Choroid plexus epithelial cell (primary cell): ENCODE data around the gene ABLIM1.

Experiments
- DNase-seq: peaks from one replicate; pipeline ENCODE4 v3.0.0-alpha.2; 2010; ENCODE audit warnings: low read depth
- H3K4me3 ChIP-seq: 2 replicates; pipeline ENCODE4 v1.5.1; 2011; ENCODE audit warnings: low read depth, mild to moderate bottlenecking, control low read depth, low read length, moderate library complexity
- CTCF ChIP-seq: conservative IDR thresholded peaks from 2 replicates; pipeline ENCODE4 v1.5.1; 2011; ENCODE audit warnings: low read depth, mild to moderate bottlenecking, control low read depth, inconsistent platforms, low read length, moderate library complexity

ABLIM1 gene

GRCh38 chr10:114571316-114571999, 86.6 kb downstream of the ABLIM1 start:
- no peak for TF ChIP-seq CTCF
- no peak overlapping the region for H3K4me3 ChIP-seq
- DNase-seq, result peak; percentile 4

DNA sequence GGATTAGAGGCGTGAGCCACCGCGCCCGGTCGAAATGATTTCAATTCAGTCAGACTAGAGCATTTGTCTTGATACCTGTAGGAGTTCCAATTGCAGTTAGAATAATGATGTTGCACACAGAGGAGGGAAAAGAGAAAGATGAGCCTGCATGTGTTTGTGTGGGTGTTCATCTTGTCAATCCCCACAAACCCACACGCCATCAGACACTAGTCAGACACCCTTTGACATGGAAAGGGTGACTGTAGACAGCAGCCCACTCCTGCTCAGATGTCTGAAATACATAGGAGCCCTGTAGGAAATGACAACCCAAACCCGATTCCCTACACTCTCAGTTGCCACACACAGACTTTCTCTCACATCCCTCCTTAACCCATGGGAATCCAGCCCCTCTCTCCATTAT, 92.0 kb downstream of the ABLIM1 start:
- no peak overlapping the region for H3K4me3 ChIP-seq
- TF ChIP-seq CTCF, result no peak
- DNase-seq, result no peak

DNA sequence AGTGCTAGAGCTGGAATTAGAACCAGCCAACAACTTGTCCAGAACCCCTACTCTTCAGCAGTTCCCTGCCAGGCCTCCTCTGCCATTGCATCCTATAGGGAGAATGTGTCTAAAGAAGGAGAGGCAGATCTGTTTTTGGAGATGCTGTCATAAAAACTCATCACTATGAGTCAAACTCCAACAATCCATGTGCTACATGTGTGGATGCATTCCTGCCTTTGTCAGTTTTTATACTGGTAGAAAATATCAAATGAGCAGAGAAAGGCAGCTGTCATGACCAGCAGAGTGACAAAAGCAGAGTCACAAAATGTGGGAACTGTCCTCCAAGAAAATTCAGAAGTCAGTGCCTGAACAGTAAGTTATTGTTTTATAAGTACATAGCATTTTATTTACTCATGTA, 93.0 kb downstream of the ABLIM1 start:
- H3K4me3 ChIP-seq, result no peak overlapping the region
- peak; percentile 2 for DNase-seq
- TF ChIP-seq CTCF, result no peak

DNA sequence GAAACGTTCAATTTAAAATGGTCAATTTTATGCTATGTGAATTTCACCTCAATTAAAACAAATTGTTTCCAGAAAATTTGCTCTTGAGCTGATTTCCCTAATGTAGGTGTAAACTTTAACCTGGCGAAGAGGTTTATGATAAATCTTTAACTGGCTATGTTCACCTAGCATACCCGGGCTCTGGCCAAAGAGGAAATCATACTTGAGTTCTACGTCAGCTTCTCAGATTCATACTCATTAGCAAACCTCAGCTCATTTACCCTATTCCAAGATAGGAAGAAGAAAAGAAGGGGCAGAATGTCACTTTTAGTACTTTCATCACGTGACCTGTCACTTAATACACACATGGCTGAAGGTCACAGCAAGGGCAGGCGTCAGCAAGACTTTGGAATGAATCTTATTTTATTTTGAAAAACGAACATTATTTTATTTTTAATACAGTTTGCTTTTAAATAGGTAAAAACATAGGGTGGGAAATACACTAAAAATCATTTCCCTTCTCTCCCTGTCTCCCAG, 97.0 kb downstream of the ABLIM1 start:
- H3K4me3 ChIP-seq, result no peak overlapping the region
- TF ChIP-seq CTCF, result no peak
- DNase-seq, result no peak

- no peak for TF ChIP-seq CTCF
- no peak overlapping the region for H3K4me3 ChIP-seq
- DNase-seq, result no peak
These were observed 97.9 kb downstream of the ABLIM1 start for GRCh38 chr10:114560144-114560543.

GRCh38 chr10:114559636-114560035, 98.4 kb downstream of the ABLIM1 start:
- no peak overlapping the region for H3K4me3 ChIP-seq
- TF ChIP-seq CTCF, result no peak
- no peak for DNase-seq

- DNase-seq, result no peak
- no peak for TF ChIP-seq CTCF
These were observed 100.2 kb downstream of the ABLIM1 start for GRCh38 chr10:114557854-114558253.

More at GRCh38 chr10:114557854-114558253, 100.2 kb downstream of the ABLIM1 start:
- no peak overlapping the region for H3K4me3 ChIP-seq
